Activated gamma-delta T cell treated with Interleukin-2 at 50 U/mL for 16 hours (primary cell): Measurements from ENCODE around the gene TUBB6.

ENCODE experiments used
- DNase-seq: peaks from one replicate; pipeline ENCODE4 v3.0.0-alpha.2; 2020

TUBB6 gene

GRCh38 chr18:12307701-12308385 is at the start of gene TUBB6:
TSS of gene TUBB6 (plus strand) at chr18:12308241. CDS start at chr18:12308293, 52 bp downstream.
- DNase-seq: no peak

DNA sequence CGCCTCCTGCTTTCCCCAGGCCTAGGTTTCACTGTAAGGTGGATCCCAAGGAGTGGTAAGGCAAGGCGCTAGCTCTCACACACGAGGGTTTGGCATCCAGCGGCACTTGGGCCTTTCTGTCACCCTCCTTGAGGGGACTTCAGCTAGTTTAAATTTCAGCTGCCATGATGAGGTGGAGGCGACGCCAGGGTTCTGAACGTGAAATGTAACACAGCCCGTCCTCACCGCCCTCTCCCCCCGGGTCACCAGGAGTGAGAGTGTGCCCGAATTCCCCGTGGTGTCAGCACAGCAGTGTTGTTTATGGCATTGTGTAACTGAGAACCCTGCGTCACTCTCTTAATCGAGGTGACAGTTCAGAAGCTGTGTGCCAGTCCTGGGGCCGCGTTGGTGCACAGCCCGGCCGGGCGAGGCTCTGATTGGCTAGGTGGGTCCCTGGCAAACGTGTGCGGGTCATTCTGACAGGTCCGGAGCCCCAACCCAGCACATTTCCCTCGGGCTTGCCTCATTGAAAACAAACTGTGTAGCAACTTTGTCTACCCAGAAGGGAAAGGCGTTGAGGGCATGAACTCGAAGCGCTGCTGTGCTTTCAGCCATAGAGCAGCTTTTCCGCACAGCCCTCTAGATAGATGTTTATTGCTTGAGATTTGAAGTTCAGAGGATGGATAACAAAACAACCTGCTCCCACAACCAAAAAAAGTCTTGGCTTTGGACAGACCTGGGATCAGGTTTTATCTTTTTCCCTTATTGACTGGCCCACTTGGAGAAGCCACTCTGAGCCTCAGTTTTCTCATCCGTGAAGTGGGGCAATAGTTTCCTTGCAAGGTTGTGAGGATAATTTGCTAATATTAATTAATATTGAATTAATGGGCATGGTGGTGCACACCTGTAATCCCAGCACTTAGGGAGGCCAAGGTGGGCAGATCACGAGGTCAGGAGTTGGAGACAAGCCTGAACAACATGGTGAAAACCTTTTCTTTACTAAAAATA is 49.0 kb upstream of the TUBB6 start:
- DNase-seq: no peak

GRCh38 chr18:12262748-12263147 is 45.3 kb upstream of the TUBB6 start:
- DNase-seq: no peak

GRCh38 chr18:12264864-12265263 is 43.2 kb upstream of the TUBB6 start:
- no peak for DNase-seq

GRCh38 chr18:12271376-12272235 is 36.4 kb upstream of the TUBB6 start:
- DNase-seq: no peak

DNA sequence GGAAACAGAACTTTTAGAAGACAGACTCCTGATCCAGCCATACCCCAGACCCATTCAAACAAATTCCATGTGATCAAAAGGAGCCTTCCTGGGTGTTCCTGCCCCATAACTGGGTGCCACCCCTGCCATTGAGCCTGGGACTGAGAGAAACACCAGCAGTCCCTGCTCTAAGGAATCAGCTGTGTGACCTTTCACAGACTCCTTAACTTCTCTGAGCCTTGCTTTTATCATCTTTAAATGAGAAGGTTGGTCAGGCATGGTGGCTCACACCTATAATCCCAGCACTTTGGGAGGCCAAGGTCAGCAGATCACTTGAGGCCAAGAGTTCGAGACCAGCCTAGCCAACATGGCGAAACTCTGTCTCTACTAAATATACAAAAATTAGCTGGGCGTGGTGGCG is 33.2 kb upstream of the TUBB6 start:
- DNase-seq: no peak

DNA sequence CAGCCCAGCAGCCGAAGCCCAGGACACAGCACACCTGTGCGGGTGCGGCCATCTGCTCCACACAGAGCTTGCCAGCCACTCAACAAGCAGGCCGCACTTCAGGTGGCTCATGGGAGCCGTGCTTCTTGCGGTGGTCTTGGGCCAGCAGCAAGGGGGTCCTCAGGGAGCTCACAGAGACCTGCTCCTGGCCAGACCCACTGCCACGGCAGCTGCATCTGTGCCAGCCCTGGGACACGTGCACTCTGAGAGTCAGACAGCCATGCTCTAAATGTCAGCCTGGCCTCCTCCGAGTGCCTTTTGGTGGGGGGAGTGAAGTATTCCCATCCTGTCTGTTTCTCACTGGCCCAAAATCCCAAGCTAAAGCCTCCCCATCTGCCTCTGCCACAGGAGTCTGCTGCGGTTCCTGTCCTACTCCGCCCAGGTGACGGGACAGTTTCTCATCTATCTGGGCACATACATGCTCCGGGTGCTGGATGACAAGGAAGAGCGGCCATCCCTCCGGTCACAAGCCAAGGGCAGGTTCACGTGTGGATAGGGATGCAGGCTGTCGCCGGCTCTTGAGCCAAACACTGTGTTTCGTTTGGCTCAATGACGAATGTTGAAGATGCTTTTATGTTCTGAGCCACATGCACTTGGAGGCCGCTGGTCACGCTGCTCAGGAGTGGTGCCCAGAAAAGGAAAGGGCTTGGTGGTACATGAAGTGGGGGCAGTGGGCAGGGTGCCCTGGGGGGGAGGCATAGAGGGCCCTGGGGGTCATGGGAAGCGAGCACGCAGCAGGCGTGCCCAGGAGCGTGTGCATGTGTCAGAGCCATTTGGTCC is 31.1 kb upstream of the TUBB6 start:
- DNase-seq: no peak

DNA sequence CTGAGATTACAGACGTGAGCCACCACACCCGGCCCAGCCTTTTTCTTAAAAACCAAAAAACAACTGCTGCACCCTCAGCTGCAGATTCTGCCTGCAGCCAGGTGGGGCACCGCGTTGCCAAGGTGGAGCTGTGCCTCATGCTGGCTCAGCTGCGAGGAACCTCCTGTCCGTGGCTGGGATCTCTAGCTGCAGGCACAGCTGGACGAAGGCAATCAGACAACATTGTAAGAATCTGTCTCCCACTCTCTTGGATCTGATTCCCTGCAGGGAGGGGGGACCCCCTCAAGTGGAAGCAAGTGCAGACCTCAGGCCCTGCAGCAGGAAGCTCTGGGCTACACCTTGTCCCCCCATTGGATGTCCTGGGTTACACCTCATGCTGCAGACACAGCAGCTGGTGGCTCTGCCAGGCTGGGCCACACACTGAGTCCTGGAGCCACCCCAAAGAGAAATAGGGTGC is 29.8 kb upstream of the TUBB6 start:
- DNase-seq: no peak

GRCh38 chr18:12278741-12279682 is 29.0 kb upstream of the TUBB6 start:
- DNase-seq: no peak

GRCh38 chr18:12279781-12280531 is 28.1 kb upstream of the TUBB6 start:
- no peak for DNase-seq

DNA sequence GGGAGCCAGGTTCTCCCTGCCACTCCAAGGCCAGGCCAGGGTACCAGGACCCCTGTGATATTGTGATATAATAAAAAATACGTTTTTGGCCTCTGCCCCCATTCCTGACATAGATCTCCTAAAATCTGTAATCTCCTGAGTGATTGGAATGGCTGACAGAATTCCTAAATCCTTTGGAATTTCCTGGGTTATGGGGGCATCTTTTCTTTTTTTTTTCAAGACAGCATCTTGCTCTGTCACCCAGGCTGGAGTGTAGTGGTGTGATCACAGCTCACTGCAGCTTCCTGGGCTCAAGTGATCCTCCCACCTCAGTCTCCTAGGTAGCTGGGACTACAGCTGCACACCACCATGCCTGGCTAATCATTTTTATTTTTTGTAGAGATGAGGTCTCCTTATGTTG is 26.2 kb upstream of the TUBB6 start:
- DNase-seq: no peak

GRCh38 chr18:12282442-12283039 is 25.5 kb upstream of the TUBB6 start:
- no peak for DNase-seq

GRCh38 chr18:12283256-12283655 is 24.8 kb upstream of the TUBB6 start:
- no peak for DNase-seq

GRCh38 chr18:12283666-12284065 is 24.4 kb upstream of the TUBB6 start:
- no peak for DNase-seq

DNA sequence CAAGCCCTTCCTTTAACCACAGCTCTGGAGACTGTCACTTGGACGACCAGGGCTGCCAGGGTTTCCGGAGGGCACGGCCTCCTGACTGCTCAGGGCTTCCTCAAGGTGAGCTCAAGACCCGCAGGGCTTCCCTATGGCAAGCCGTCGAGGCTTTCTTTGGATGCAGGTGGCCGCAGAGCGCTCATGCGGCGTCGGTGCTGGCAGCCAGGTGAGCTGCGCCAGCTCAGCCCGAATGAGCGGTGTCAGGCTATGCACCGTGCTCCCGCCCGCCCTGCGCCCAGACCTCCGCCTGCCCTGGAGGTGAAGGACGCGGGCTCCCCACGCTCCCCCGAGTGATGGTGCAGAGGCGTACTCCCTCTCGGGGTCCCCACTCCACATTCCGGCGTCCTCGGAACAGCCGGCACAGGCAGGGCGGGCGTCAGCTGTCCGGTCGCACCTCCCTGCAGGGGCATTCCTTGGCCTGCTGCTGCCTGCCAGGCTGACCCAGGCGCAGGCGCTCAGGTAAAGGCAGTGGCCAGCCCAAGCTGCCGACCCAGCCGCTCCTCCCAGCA is 20.8 kb upstream of the TUBB6 start:
- DNase-seq: no peak

DNA sequence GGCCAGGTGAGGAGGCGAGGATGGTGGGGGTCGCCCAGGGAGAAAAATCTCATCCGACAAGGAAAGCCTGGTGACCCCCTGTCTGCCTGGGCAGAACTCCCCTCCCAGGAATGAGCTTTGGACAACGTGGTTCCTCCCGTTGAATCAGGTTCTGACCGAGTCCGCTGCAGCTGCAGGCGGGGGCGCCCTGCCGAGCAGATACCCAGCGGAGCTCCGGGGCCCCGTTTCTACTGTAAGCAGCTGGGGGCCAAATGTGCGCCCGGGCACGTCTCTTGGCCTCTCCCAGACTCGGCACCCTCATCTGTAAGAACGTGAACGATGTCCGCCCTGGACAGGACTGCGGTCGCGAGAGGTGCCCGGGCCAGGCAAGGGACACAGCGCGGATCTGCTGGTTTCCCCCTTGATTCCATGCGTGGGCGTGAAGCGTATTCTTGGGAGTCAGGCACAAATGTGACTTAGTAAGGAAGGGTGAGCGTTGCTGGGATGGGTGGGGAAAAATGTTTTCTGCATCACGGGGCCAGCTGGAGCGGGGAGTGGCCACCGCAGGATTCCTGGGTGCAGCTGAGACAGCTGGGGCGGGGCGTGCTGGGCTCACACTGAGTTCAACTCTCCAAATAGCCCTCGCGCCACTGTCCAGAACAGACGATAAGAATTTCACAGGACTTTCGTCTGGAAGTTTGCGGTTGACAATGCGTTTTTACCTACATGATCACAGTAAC is 20.2 kb upstream of the TUBB6 start:
- no peak for DNase-seq

DNA sequence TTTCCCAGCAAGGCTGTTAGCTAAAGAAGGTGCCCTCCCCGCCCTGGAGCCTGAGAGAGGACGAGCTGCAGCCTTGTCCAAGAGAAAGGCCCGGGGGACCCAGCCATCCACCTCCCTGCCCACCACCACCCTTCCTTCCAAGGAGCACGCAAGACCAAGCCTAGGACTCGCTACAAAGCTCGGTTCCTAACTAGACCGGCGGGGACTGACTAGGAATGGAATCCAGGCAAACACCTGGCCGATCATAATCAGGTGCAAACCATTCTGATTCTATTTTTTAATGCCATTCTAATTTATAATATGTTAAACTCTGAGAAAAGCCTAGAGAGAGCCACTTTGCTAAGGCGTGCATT is 19.7 kb upstream of the TUBB6 start:
- no peak for DNase-seq

GRCh38 chr18:12290086-12290485 is 18.0 kb upstream of the TUBB6 start:
- no peak for DNase-seq

DNA sequence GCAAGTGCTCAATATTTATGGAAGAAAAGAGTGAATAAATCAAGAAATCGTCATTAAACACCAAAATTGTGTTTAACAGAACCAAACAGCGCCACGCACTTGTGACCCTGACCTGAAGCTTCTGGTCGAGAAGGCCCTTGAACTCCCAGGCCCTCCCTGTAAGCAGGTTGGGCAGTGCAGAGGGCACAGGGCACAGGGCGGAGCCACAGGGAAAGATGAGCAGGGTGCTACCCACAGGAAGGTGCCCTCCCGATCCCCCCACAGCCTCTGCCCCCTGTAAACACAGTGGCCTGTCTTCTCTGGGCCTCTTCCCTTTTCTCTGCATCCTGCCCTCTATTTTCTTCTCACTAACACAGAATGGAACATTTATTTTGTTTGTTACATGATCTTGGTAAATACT is 16.9 kb upstream of the TUBB6 start:
- DNase-seq: no peak
